GM18517 (cell line): ENCODE results near the gene ASB10.

Experiments used
- ATAC-seq: cut with Tn5 transposase; IDR thresholded peaks from one replicate; pipeline ENCODE4 v1.9.1; 2021; ENCODE audit warnings: mild to moderate bottlenecking, moderate library complexity; ENCODE audit not compliant: unreplicated experiment

The ASB10 gene

GRCh38 chr7:151137791-151138152, 49.3 kb downstream of the ASB10 start:
- no peak for ATAC-seq

- no peak for ATAC-seq
Measured at GRCh38 chr7:151137076-151137675, 49.9 kb downstream of the ASB10 start.

- ATAC-seq = no peak
Measured at GRCh38 chr7:151135866-151136843, 50.9 kb downstream of the ASB10 start.

GRCh38 chr7:151135525-151135845, 51.6 kb downstream of the ASB10 start:
- ATAC-seq = no peak

- ATAC-seq = no peak
Measured at GRCh38 chr7:151134743-151135524, 52.1 kb downstream of the ASB10 start.

- ATAC-seq = no peak
Measured at GRCh38 chr7:151133986-151134742, 52.9 kb downstream of the ASB10 start.

GRCh38 chr7:151133266-151133985, 53.6 kb downstream of the ASB10 start:
- no peak for ATAC-seq

GRCh38 chr7:151132461-151133205, 54.4 kb downstream of the ASB10 start:
- ATAC-seq = no peak

GRCh38 chr7:151131592-151132293, 55.3 kb downstream of the ASB10 start:
- ATAC-seq = no peak

- no peak for ATAC-seq
Measured at GRCh38 chr7:151131224-151131591, 55.8 kb downstream of the ASB10 start.

GRCh38 chr7:151130741-151131157, 56.3 kb downstream of the ASB10 start:
- ATAC-seq = no peak

- ATAC-seq = no peak
Measured at GRCh38 chr7:151129960-151130591, 57.0 kb downstream of the ASB10 start.

GRCh38 chr7:151129117-151129959, 57.7 kb downstream of the ASB10 start:
- ATAC-seq = no peak

- ATAC-seq = no peak
Measured at GRCh38 chr7:151128716-151129115, 58.3 kb downstream of the ASB10 start.

GRCh38 chr7:151128144-151128543, 58.9 kb downstream of the ASB10 start:
- ATAC-seq = no peak

- no peak for ATAC-seq
Measured at GRCh38 chr7:151126491-151127137, 60.4 kb downstream of the ASB10 start.

GRCh38 chr7:151125846-151126481, 61.1 kb downstream of the ASB10 start:
- no peak for ATAC-seq
